ENCODE measurements around the gene LY6G6F. TPM values are rescaled to one million over a fixed set of nuclear protein-coding genes. Genes with fewer than 3 reads are reported as not detected.

LY6G6F gene
- total RNA-seq, 2 experiments from 2014 or later, result not detected

DNA sequence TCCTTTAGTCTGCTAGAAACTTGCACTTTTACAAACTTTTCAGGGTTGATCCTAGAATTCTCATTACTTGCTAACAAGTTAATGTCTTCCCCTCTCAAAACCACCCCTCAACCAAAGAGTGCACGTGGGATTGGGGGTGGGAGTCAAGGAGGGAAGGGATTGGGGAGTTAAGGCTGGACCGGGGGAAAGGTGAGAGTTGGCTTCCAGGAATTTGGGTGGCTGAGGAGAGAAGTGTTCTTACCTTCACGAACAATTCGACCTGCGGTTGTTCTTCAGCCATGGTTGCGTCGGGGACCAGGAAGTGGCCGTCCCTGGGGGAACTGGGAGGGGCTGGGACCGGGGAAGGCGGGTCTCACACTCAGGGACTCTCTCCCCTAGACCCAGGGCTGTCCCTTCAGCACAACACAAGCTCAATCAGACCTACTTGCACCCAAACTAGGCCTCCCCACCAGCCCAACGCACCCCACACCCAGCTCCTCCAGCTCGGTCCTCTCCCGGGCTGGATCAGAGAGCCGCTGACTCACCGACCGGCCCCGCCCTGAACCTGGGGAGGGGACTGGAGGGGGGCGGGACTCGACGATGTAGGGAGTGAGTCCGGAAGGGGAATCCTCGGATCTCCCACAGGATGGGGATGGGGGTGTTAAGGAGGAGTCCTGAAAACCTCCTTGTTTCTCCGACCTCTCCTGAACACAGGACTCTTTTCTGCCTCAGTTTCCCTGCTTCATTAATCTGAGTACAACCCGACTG, 29.5 kb downstream of the LY6G6F start, which contains the start of gene CLIC1:
TSS of gene CLIC1 (minus strand) at position 510 of the 747 bp plus-strand sequence. CDS start at position 280, 230 bp downstream.
- CTCF ChIA-PET, result interaction anchor here (1.1 to 9.7 kb wide), 6 partner anchors 9 to 95 kb away, joined by 4 to 118 read pairs (median 12); partner anchors contain the start of genes HSPA1B and LSM2
- ATAC-seq (peak; percentile 43), DNase-seq (peak; percentile 89)
- Mint-ChIP-seq H3K36me3 (ENCODE audit: low read depth) (peaks cover 49% of the 10 kb centered on the region), H3K27ac (peak within 1 kb of the TSS; percentile 96), H3K9me3 (ENCODE audit: insufficient read depth) (no peaks in the 10 kb centered on the region), H3K4me1 (ENCODE audit: low read depth) (peaks cover 71% of the 10 kb centered on the region), H3K4me3 (peak within 1 kb of the TSS; percentile 92), H3K27me3 (ENCODE audit: low read depth) (no peaks in the 10 kb centered on the region)
- POLR2A ChIA-PET, result interaction anchor here (0.5 to 5.6 kb wide), 26 partner anchors 11 to 1402 kb away, joined by 3 to 37 read pairs (median 4); partner anchors contain the start of genes ABHD16A, C6orf47, HSPA1A and HSPA1B

DNA sequence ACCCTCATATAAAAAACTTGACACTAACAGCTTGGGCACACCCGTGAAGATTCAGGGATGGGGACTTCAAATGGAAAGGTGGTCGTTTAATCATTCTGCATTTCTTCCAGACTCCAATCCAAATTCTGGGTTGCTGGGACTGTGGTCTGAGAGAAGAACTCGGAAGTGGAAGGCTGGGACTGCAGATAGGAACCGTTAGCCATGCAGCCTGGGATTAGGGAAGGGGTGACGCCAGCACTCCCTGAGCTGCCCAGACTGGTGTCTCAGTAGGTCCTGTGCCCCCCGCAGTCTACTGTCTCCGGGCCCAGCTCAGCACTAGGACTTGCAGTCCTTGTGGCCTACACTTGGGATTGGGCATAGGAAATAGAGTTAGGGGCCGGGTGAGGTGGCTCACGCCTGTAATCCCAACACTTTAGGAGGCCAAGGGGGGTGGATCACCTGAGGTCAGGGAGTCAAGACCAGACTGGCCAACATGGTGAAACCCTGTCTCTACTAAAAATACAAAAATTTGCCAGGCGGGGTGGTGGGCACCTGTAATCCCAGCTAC, 30.2 kb downstream of the LY6G6F start:
- H3K36me3 Mint-ChIP-seq (ENCODE audit: low read depth), result peaks cover 48% of the 10 kb centered on the region
- ChIA-PET CTCF (interaction anchor here (1.0 to 9.7 kb wide), 12 partner anchors 9 to 97 kb away, joined by 3 to 118 read pairs (median 6); partner anchors contain the start of genes HSPA1A, HSPA1B, HSPA1L and LSM2), POLR2A (interaction anchor here (0.5 to 5.6 kb wide), 27 partner anchors 8 to 1402 kb away, joined by 3 to 83 read pairs (median 6); partner anchors contain the start of genes ABHD16A, BAG6, C6orf47 and CSNK2B)
- peak overlapping the region; percentile 92 for H3K4me3 Mint-ChIP-seq
- ATAC-seq, result no peak
- H3K4me1 Mint-ChIP-seq (ENCODE audit: low read depth), result peaks cover 74% of the 10 kb centered on the region
- H3K9me3 Mint-ChIP-seq (ENCODE audit: insufficient read depth), result no peaks in the 10 kb centered on the region
- H3K27me3 Mint-ChIP-seq (ENCODE audit: low read depth), result no peaks in the 10 kb centered on the region
- peak overlapping the region; percentile 96 for H3K27ac Mint-ChIP-seq
- peak; percentile 29 for DNase-seq

GRCh38 chr6:31737315-31737990, 30.8 kb downstream of the LY6G6F start:
- DNase-seq, result peak; percentile 45
- ChIA-PET CTCF (interaction anchor here (0.6 to 9.7 kb wide), 23 partner anchors 7 to 157 kb away, joined by 3 to 118 read pairs (median 6); partner anchors contain the start of genes ABHD16A, C6orf47, DDAH2 and HSPA1A), POLR2A (interaction anchor here (0.6 to 5.6 kb wide), 31 partner anchors 9 to 196 kb away, joined by 3 to 83 read pairs (median 7); partner anchors contain the start of genes ABHD16A, BAG6, C6orf47 and CSNK2B)
- H3K36me3 Mint-ChIP-seq (ENCODE audit: low read depth), result peaks cover 44% of the 10 kb centered on the region
- no peaks in the 10 kb centered on the region for H3K9me3 Mint-ChIP-seq (ENCODE audit: insufficient read depth)
- peak overlapping the region; percentile 96 for H3K27ac Mint-ChIP-seq
- ATAC-seq, result no peak
- no peaks in the 10 kb centered on the region for H3K27me3 Mint-ChIP-seq (ENCODE audit: low read depth)
- H3K4me1 Mint-ChIP-seq (ENCODE audit: low read depth), result peaks cover 69% of the 10 kb centered on the region
- peak overlapping the region; percentile 92 for H3K4me3 Mint-ChIP-seq

DNA sequence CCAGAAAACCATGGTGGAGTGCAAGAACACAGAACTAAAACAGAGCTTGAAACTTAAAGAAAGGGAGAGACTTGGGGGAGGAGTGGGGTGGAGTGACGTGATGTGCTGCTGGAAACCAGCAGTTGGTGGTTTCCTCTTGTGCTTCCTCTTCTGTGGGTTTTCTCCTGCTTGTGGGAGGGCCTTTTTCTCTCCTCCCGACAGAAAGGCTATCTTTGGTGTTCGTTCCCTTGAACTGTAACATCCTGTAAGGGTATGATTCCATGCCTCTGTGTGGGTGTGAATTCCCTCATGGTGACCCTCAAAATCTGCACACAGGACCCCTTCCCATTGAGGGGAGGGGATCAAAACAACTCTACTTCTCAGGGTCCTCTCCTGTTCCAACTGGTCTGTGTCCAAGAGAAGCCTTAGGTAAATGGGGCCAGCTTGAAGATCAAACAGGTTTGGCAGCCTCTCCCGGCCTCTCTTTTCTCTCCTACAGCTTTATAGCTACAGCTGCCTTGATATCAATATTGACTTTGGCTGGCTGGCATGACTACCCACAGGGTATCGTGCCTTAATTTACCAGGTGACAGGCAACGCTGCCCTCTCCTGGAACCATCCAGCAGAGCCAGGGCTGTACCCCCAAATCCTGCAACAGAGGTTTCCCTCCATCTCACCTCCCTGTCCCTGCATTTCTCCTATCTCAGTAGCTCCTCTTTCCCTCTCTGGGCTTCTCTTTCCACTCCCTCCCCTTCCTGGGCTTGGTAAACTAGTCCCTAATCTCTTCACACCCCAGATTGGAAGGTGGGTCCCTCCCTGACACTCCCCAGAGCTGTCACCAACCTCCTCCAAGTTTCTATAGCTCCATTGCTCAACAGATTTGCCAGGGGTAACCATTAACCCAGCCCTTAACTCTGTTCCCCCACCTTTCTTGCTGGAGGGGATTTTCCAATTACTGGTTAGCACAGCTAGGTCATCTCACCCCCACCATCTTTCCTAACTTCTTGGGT, 31.6 kb downstream of the LY6G6F start:
- Mint-ChIP-seq H3K27me3 (ENCODE audit: low read depth) (no peaks in the 10 kb centered on the region), H3K4me3 (peak overlapping the region; percentile 92), H3K36me3 (ENCODE audit: low read depth) (peaks cover 50% of the 10 kb centered on the region), H3K27ac (peak overlapping the region; percentile 96), H3K4me1 (ENCODE audit: low read depth) (peaks cover 64% of the 10 kb centered on the region), H3K9me3 (ENCODE audit: insufficient read depth) (no peaks in the 10 kb centered on the region)
- ATAC-seq (peak; percentile 15), DNase-seq (peak; percentile 88)
- ChIA-PET CTCF (interaction anchor here (0.6 to 9.7 kb wide), 30 partner anchors 8 to 192 kb away, joined by 3 to 118 read pairs (median 5); partner anchors contain the start of genes ABHD16A, ATP6V1G2, C6orf47 and DDAH2), POLR2A (interaction anchor here (0.6 to 5.6 kb wide), 31 partner anchors 10 to 241 kb away, joined by 3 to 83 read pairs (median 7); partner anchors contain the start of genes ABHD16A, BAG6, C6orf47 and CSNK2B)

GRCh38 chr6:31739639-31740396, 33.2 kb downstream of the LY6G6F start, which contains the start of gene MSH5:
Gene MSH5 (plus strand): TSS chr6:31740005. CDS start chr6:31740467, 462 bp downstream.
- no peaks in the 10 kb centered on the region for H3K9me3 Mint-ChIP-seq (ENCODE audit: insufficient read depth)
- H3K27me3 Mint-ChIP-seq (ENCODE audit: low read depth), result no peaks in the 10 kb centered on the region
- peak within 1 kb of the TSS; percentile 92 for H3K4me3 Mint-ChIP-seq
- H3K27ac Mint-ChIP-seq, result peak within 1 kb of the TSS; percentile 96
- DNase-seq, result peak; percentile 99
- H3K4me1 Mint-ChIP-seq (ENCODE audit: low read depth), result peaks cover 56% of the 10 kb centered on the region
- H3K36me3 Mint-ChIP-seq (ENCODE audit: low read depth), result peaks cover 43% of the 10 kb centered on the region
- ChIA-PET POLR2A (interaction anchor here (0.6 to 5.6 kb wide), 31 partner anchors 11 to 157 kb away, joined by 3 to 83 read pairs (median 5); partner anchors contain the start of genes ABHD16A, BAG6, C6orf47 and CSNK2B), CTCF (interaction anchor here (0.6 to 9.7 kb wide), 26 partner anchors 10 to 194 kb away, joined by 3 to 118 read pairs (median 4); partner anchors contain the start of genes ABHD16A, ATP6V1G2, C6orf47 and CSNK2B)
- ATAC-seq, result peak; percentile 83

- no peak for DNase-seq
- POLR2A ChIA-PET, result interaction anchor here (0.6 to 5.6 kb wide), 28 partner anchors 11 to 200 kb away, joined by 3 to 83 read pairs (median 5); partner anchors contain the start of genes ABHD16A, CSNK2B, DDAH2 and GPANK1
- Mint-ChIP-seq H3K27me3 (ENCODE audit: low read depth) (no peaks in the 10 kb centered on the region), H3K36me3 (ENCODE audit: low read depth) (peaks cover 40% of the 10 kb centered on the region), H3K4me3 (peak overlapping the region; percentile 92), H3K4me1 (ENCODE audit: low read depth) (peaks cover 58% of the 10 kb centered on the region), H3K9me3 (ENCODE audit: insufficient read depth) (no peaks in the 10 kb centered on the region), H3K27ac (peak overlapping the region; percentile 96)
- CTCF ChIA-PET, result interaction anchor here (0.9 to 9.7 kb wide), 10 partner anchors 10 to 142 kb away, joined by 3 to 118 read pairs (median 10); partner anchors contain the start of genes CSNK2B, DDAH2, HSPA1A and HSPA1L
- ATAC-seq, result no peak
Observed at GRCh38 chr6:31740397-31741223, 33.9 kb downstream of the LY6G6F start.

DNA sequence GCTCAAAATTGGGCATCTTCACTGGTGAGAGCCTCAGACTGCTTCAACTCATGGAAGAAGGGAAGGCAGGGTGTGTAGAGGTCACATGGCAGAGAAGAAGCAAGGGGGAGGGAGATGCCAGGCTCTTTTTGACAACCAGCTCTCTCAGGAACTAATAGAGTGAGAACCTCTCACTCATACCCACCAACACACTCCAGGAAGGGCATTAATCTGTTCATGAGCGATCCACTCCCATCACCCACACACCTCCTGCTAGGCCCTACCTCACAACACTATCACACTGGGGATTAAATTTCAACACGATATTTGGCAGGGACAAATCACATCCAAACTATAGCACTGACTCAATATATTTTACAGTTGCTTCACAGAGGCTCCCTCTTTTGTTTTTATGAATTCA, 35.1 kb downstream of the LY6G6F start:
- no peak for DNase-seq
- H3K4me3 Mint-ChIP-seq, result peak overlapping the region; percentile 12
- peak overlapping the region; percentile 96 for H3K27ac Mint-ChIP-seq
- H3K4me1 Mint-ChIP-seq (ENCODE audit: low read depth), result peaks cover 53% of the 10 kb centered on the region
- ChIA-PET POLR2A (interaction anchor here (0.6 to 5.0 kb wide), 4 partner anchors 9 to 147 kb away, joined by 3 to 42 read pairs (median 11); partner anchors contain the start of genes CSNK2B and GPANK1), CTCF (interaction anchor here (2.0 to 9.7 kb wide), 3 partner anchors 27 to 76 kb away, joined by 9 to 118 read pairs (median 11); no protein-coding TSS in a partner anchor)
- H3K9me3 Mint-ChIP-seq (ENCODE audit: insufficient read depth), result no peaks in the 10 kb centered on the region
- ATAC-seq, result no peak
- H3K36me3 Mint-ChIP-seq (ENCODE audit: low read depth), result peaks cover 35% of the 10 kb centered on the region
- no peaks in the 10 kb centered on the region for H3K27me3 Mint-ChIP-seq (ENCODE audit: low read depth)

- peaks cover 42% of the 10 kb centered on the region for H3K4me1 Mint-ChIP-seq (ENCODE audit: low read depth)
- ChIA-PET CTCF (interaction anchor here (9.7 kb wide), 1 partner anchor 26 kb away, joined by 118 read pairs; no protein-coding TSS in a partner anchor), POLR2A (no interaction called here)
- DNase-seq (no peak), ATAC-seq (no peak)
- H3K4me3 Mint-ChIP-seq, result no peak overlapping the region
- no peaks in the 10 kb centered on the region for H3K9me3 Mint-ChIP-seq (ENCODE audit: insufficient read depth)
- peak overlapping the region; percentile 16 for H3K27ac Mint-ChIP-seq
- no peaks in the 10 kb centered on the region for H3K27me3 Mint-ChIP-seq (ENCODE audit: low read depth)
- H3K36me3 Mint-ChIP-seq (ENCODE audit: low read depth), result peaks cover 41% of the 10 kb centered on the region
Observed at GRCh38 chr6:31742894-31743293, 36.2 kb downstream of the LY6G6F start.

GRCh38 chr6:31744422-31744821, 37.8 kb downstream of the LY6G6F start:
- Mint-ChIP-seq H3K4me1 (ENCODE audit: low read depth) (peaks cover 27% of the 10 kb centered on the region), H3K27ac (no peak overlapping the region), H3K36me3 (ENCODE audit: low read depth) (peaks cover 44% of the 10 kb centered on the region), H3K27me3 (ENCODE audit: low read depth) (no peaks in the 10 kb centered on the region), H3K4me3 (no peak overlapping the region), H3K9me3 (ENCODE audit: insufficient read depth) (no peaks in the 10 kb centered on the region)
- ATAC-seq (no peak), DNase-seq (no peak)
- ChIA-PET POLR2A (interaction anchor here (1.1 kb wide), 1 partner anchor 52 kb away, joined by 3 read pairs; no protein-coding TSS in a partner anchor), CTCF (no interaction called here)

Measured in activated CD8-positive, alpha-beta T cell treated with anti-CD3 and anti-CD28 coated beads, Interleukin-2, amount 10 ng/mL, durations not matched to agents 7 days and 5 days (primary cell).